Measurements from ENCODE around the gene SEC23IP.

SEC23IP gene

GRCh38 chr10:119976421-119976820 lies 83.9 kb downstream of the SEC23IP start (continued):
- TF ChIP-seq ZSCAN5A (tag by site-specific recombination; IDR thresholded peaks at IDR 0.05) (no peak), ZNF354C (tag by site-specific recombination; IDR thresholded peaks at IDR 0.05; ENCODE audit: borderline replicate concordance, low read depth) (no peak), ZNF266 (tag by site-specific recombination; IDR thresholded peaks at IDR 0.05; ENCODE audit: low read depth) (no peak), ZNF629 (tag by site-specific recombination; IDR thresholded peaks at IDR 0.05) (no peak), ZXDB (tag by site-specific recombination; IDR thresholded peaks at IDR 0.05) (no peak), ZNF623 (tag by site-specific recombination; IDR thresholded peaks at IDR 0.05) (no peak), PBX3 (CRISPR knock-in tag; IDR thresholded peaks at IDR 0.05) (no peak), ZNF785 (tag by site-specific recombination; IDR thresholded peaks at IDR 0.05) (no peak)

GRCh38 chr10:119980956-119981750 lies 88.6 kb downstream of the SEC23IP start:
- H3K4me3 ChIP-seq (ENCODE audit: low read depth, low read length), result no peak overlapping the region
- no peaks in the 10 kb centered on the region for H3K4me1 ChIP-seq (ENCODE audit: control insufficient read depth, insufficient read depth, low read length)
- no peaks in the 10 kb centered on the region for H3K36me3 ChIP-seq (ENCODE audit: control insufficient read depth in 2 of 2, insufficient read depth in 1 of 2, low read length in 2 of 2)
- POLR2A ChIA-PET, result no interaction called here
- H3K9me3 ChIP-seq (ENCODE audit: control insufficient read depth, insufficient read depth, low read depth, low read length), result no peaks in the 10 kb centered on the region
- no peak overlapping the region for H3K27ac ChIP-seq (ENCODE audit: extremely low read depth, low read depth, low read length)
- CTCF ChIA-PET, result interaction anchor here (0.5 to 0.7 kb wide), 2 partner anchors 354 to 1626 kb away, joined by 3 to 4 read pairs; no protein-coding TSS in a partner anchor
- TF ChIP-seq ATF2 (tag by site-specific recombination; IDR thresholded peaks at IDR 0.05; ENCODE audit: low read depth) (no peak), ZSCAN18 (tag by site-specific recombination; IDR thresholded peaks at IDR 0.05) (no peak), MYNN (tag by site-specific recombination; IDR thresholded peaks at IDR 0.05; ENCODE audit: borderline replicate concordance) (no peak), ZSCAN30 (tag by site-specific recombination; IDR thresholded peaks at IDR 0.05) (no peak), REST (tag by site-specific recombination; IDR thresholded peaks at IDR 0.05) (no peak), ZNF18 (tag by site-specific recombination; IDR thresholded peaks at IDR 0.05) (no peak), ZBTB20 (tag by site-specific recombination; IDR thresholded peaks at IDR 0.05) (no peak), HIC1 (tag by site-specific recombination; IDR thresholded peaks at IDR 0.05) (no peak), ZNF621 (tag by site-specific recombination; IDR thresholded peaks at IDR 0.05) (no peak), ZNF302 (tag by site-specific recombination; IDR thresholded peaks at IDR 0.05; ENCODE audit: low read depth) (no peak), ZNF561 (tag by site-specific recombination; IDR thresholded peaks at IDR 0.05; ENCODE audit: borderline replicate concordance) (no peak), ZNF404 (tag by site-specific recombination; IDR thresholded peaks at IDR 0.05) (no peak), ZNF362 (tag by site-specific recombination; IDR thresholded peaks at IDR 0.05) (no peak)
